Measurements from ENCODE around the gene NAA15.
"Not testable (repeated sequence)": the region's sequence is repeated elsewhere in the genome, so short reads cannot be mapped to it uniquely, and the experiment has no call there.

The NAA15 gene

GRCh38 chr4:139403462-139403861 lies 102.2 kb downstream of the NAA15 start:
- no peaks in the 10 kb centered on the region; the same call in 1 of the 2 replicates for H3F3A ChIP-seq (ENCODE audit: insufficient read depth, low read length)

GRCh38 chr4:139410312-139410711 lies 109.0 kb downstream of the NAA15 start:
- no peak overlapping the region for H3K4me2 ChIP-seq (ENCODE audit: low read length)
- H3K9ac ChIP-seq (ENCODE audit: low read length) = no peak overlapping the region
- H3K4me3 ChIP-seq (ENCODE audit: low read depth, low read length, poor library complexity, severe bottlenecking) = no peak overlapping the region
- H2AFZ ChIP-seq (ENCODE audit: low read length) = no peak overlapping the region
- TF ChIP-seq, protein P1, sequence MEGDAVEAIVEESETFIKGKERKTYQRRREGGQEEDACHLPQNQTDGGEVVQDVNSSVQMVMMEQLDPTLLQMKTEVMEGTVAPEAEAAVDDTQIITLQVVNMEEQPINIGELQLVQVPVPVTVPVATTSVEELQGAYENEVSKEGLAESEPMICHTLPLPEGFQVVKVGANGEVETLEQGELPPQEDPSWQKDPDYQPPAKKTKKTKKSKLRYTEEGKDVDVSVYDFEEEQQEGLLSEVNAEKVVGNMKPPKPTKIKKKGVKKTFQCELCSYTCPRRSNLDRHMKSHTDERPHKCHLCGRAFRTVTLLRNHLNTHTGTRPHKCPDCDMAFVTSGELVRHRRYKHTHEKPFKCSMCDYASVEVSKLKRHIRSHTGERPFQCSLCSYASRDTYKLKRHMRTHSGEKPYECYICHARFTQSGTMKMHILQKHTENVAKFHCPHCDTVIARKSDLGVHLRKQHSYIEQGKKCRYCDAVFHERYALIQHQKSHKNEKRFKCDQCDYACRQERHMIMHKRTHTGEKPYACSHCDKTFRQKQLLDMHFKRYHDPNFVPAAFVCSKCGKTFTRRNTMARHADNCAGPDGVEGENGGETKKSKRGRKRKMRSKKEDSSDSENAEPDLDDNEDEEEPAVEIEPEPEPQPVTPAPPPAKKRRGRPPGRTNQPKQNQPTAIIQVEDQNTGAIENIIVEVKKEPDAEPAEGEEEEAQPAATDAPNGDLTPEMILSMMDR (IDR thresholded peaks at IDR 0.05; ENCODE audit: low read length) = no peak
- TF ChIP-seq EZH2 (IDR thresholded peaks at IDR 0.05; ENCODE audit: borderline replicate concordance, low read length) = no peak
- H4K20me1 ChIP-seq (ENCODE audit: insufficient read depth, low read length) = no peaks in the 10 kb centered on the region
- H3K36me3 ChIP-seq (ENCODE audit: insufficient read depth, low read length) = no peaks in the 10 kb centered on the region
- H3K79me2 ChIP-seq (ENCODE audit: insufficient read depth, low read length) = no peaks in the 10 kb centered on the region
- H3K9me2 ChIP-seq (ENCODE audit: low read depth, low read length) = no peaks in the 10 kb centered on the region
- no peaks in the 10 kb centered on the region for H3K9me3 ChIP-seq (ENCODE audit: low read length)
- no peaks in the 10 kb centered on the region for H3K4me1 ChIP-seq (ENCODE audit: insufficient read depth, low read length, severe bottlenecking)
- no peaks in the 10 kb centered on the region for H3F3A ChIP-seq (ENCODE audit: insufficient read depth, low read length)
- H3K27me3 ChIP-seq (ENCODE audit: insufficient read depth, low read length) = no peaks in the 10 kb centered on the region
- H3K27ac ChIP-seq (ENCODE audit: low read depth, low read length, poor library complexity, severe bottlenecking) = no peak overlapping the region

More at GRCh38 chr4:139403462-139403861, 102.2 kb downstream of the NAA15 start:
- Histone ChIP-seq H3K4me1 (ENCODE audit: insufficient read depth, low read length, severe bottlenecking) (no peaks in the 10 kb centered on the region), H3K4me3 (ENCODE audit: low read depth, low read length, poor library complexity, severe bottlenecking) (no peak overlapping the region), H4K20me1 (ENCODE audit: insufficient read depth, low read length) (no peaks in the 10 kb centered on the region), H3K9ac (ENCODE audit: low read length) (no peak overlapping the region), H3K27ac (ENCODE audit: low read depth, low read length, poor library complexity, severe bottlenecking) (no peak overlapping the region), H2AFZ (ENCODE audit: low read length) (no peak overlapping the region), H3K9me3 (ENCODE audit: low read length) (no peaks in the 10 kb centered on the region), H3K79me2 (ENCODE audit: insufficient read depth, low read length) (no peaks in the 10 kb centered on the region), H3K36me3 (ENCODE audit: insufficient read depth, low read length) (no peaks in the 10 kb centered on the region; the same call in 1 of the 2 replicates), H3K4me2 (ENCODE audit: low read length) (no peak overlapping the region), H3K27me3 (ENCODE audit: insufficient read depth, low read length) (no peaks in the 10 kb centered on the region), H3K9me2 (ENCODE audit: low read depth, low read length) (no peaks in the 10 kb centered on the region)
- TF ChIP-seq, protein P1 (IDR thresholded peaks at IDR 0.05; ENCODE audit: low read length) = peak; percentile 28; the same call in 1 of the 2 replicates
- TF ChIP-seq EZH2 (IDR thresholded peaks at IDR 0.05; ENCODE audit: borderline replicate concordance, low read length) = no peak

- not testable (repeated sequence) for H3K9me2 ChIP-seq (ENCODE audit: low read depth, low read length)
Measured at GRCh38 chr4:139414671-139415210, 113.4 kb downstream of the NAA15 start.

GRCh38 chr4:139416073-139416673 lies 114.9 kb downstream of the NAA15 start:
- H3K9me2 ChIP-seq (ENCODE audit: low read depth, low read length) = no peaks in the 10 kb centered on the region
- no peak overlapping the region for H3K27ac ChIP-seq (ENCODE audit: low read depth, low read length, poor library complexity, severe bottlenecking)
- H3K79me2 ChIP-seq (ENCODE audit: insufficient read depth, low read length) = no peaks in the 10 kb centered on the region
- H3F3A ChIP-seq (ENCODE audit: insufficient read depth, low read length) = no peaks in the 10 kb centered on the region
- no peaks in the 10 kb centered on the region for H3K27me3 ChIP-seq (ENCODE audit: insufficient read depth, low read length)
- H3K9me3 ChIP-seq (ENCODE audit: low read length) = no peaks in the 10 kb centered on the region
- TF ChIP-seq EZH2 (IDR thresholded peaks at IDR 0.05; ENCODE audit: borderline replicate concordance, low read length) = no peak
- TF ChIP-seq, protein P1 (IDR thresholded peaks at IDR 0.05; ENCODE audit: low read length) = peak; percentile 71
- H3K36me3 ChIP-seq (ENCODE audit: insufficient read depth, low read length) = peaks cover 10% of the 10 kb centered on the region
- no peak overlapping the region for H3K9ac ChIP-seq (ENCODE audit: low read length)
- H4K20me1 ChIP-seq (ENCODE audit: insufficient read depth, low read length) = no peaks in the 10 kb centered on the region
- no peak overlapping the region for H3K4me2 ChIP-seq (ENCODE audit: low read length)
- no peaks in the 10 kb centered on the region for H3K4me1 ChIP-seq (ENCODE audit: insufficient read depth, low read length, severe bottlenecking)
- H3K4me3 ChIP-seq (ENCODE audit: low read depth, low read length, poor library complexity, severe bottlenecking) = no peak overlapping the region
- H2AFZ ChIP-seq (ENCODE audit: low read length) = no peak overlapping the region

More at GRCh38 chr4:139414671-139415210, 113.4 kb downstream of the NAA15 start:
- H3K27ac ChIP-seq (ENCODE audit: low read depth, low read length, poor library complexity, severe bottlenecking); H3F3A ChIP-seq (ENCODE audit: insufficient read depth, low read length); H3K79me2 ChIP-seq (ENCODE audit: insufficient read depth, low read length); H3K27me3 ChIP-seq (ENCODE audit: insufficient read depth, low read length); H3K9me3 ChIP-seq (ENCODE audit: low read length); H3K4me1 ChIP-seq (ENCODE audit: insufficient read depth, low read length, severe bottlenecking); H3K4me2 ChIP-seq (ENCODE audit: low read length); H3K36me3 ChIP-seq (ENCODE audit: insufficient read depth, low read length); H3K9ac ChIP-seq (ENCODE audit: low read length); H4K20me1 ChIP-seq (ENCODE audit: insufficient read depth, low read length); H3K4me3 ChIP-seq (ENCODE audit: low read depth, low read length, poor library complexity, severe bottlenecking); H2AFZ ChIP-seq (ENCODE audit: low read length): not testable (repeated sequence)

All from OCI-LY1 (cell line).